K562 (cell line): Measurements from ENCODE around the gene MCCD1. TPM values are rescaled to one million over a fixed set of nuclear protein-coding genes. Genes with fewer than 3 reads are reported as not detected.
A peak's percentile ranks its signal among the peaks of the same experiment; 100 is the strongest.

Source experiments
- ATAC-seq: fragments of 200-7000 bp; cut with Tn5 transposase; 3 replicates; pipeline ENCODE4 v1.9.1; 2020; ENCODE audit warnings: moderate library complexity
- BruUV-seq: library from RNA; stranded (reverse); fragments of 400-500 nt; replicated peaks from 2 replicates; lab custom pipeline; 2021; lab: Mats Ljungman, UMichigan
- CTCF ChIA-PET: fragments of 300-600 bp; formaldehyde crosslinking; extraction: SDS; loops from one replicate; lab custom pipeline; 2021; ENCODE audit warnings: low intra/inter-chr PET ratio; lab: Yijun Ruan, JAX
- POLR2A ChIA-PET: fragments of 300-600, 350-650 bp; sonication (Branson Sonifier 250); formaldehyde crosslinking; extraction: SDS; loops from one replicate; lab custom pipeline; 2021; ENCODE audit warnings: antibody characterized with exemption, inconsistent platforms; lab: Yijun Ruan, JAX
- DNase-seq, 4 experiments: peaks; one replicate each; pipeline versions ENCODE4 v3.0.0 to v3.0.0-alpha.2; 2011 to 2018; ENCODE audit warnings: low spot score in 3 of 4, mixed read lengths in 3 of 4; ENCODE audit errors: extremely low read depth in 1 of 4
- FAIRE-seq: peaks from 2 replicates; lab custom pipeline; 2011; peaks lifted over from hg19 to GRCh38; lab: Jason Lieb, UNC
- H2AFZ ChIP-seq: 2 replicates; pipeline ENCODE4 v1.6.0; 2011; ENCODE audit warnings: low read depth, low read length, control low read depth, inconsistent platforms
- H3K27ac ChIP-seq: fragments of 200-600 bp; 3 replicates; pipeline ENCODE4 v1.8.0; 2011; ENCODE audit warnings: low read depth, mild to moderate bottlenecking, control low read depth, inconsistent platforms, low read length, moderate library complexity, mixed read lengths; ENCODE audit errors: extremely low read depth
- H3K27me3 ChIP-seq, 2 experiments: fragments of 300-600 bp in 1 of 2; 2 replicates in 1 of 2; 3 replicates in 1 of 2; pipeline versions ENCODE4 v1.6.0 to v1.8.0; 2011; ENCODE audit warnings: inconsistent platforms in 2 of 2, low read length in 2 of 2, mild to moderate bottlenecking in 1 of 2, mixed read lengths in 1 of 2, moderate library complexity in 1 of 2; ENCODE audit not compliant: control insufficient read depth in 2 of 2, insufficient read depth in 2 of 2
- H3K36me3 ChIP-seq: fragments of 300-600 bp; 3 replicates; pipeline ENCODE4 v1.8.0; 2011; ENCODE audit warnings: mild to moderate bottlenecking, low read length, inconsistent platforms; ENCODE audit not compliant: control insufficient read depth, insufficient read depth
- H3K4me1 ChIP-seq, 2 experiments: fragments of 200-600 bp in 1 of 2; replicated peaks in 1 of 2; 2 replicates in 1 of 2; 3 replicates in 1 of 2; pipeline versions ENCODE4 v1.5.1 to v1.8.0; 2011; ENCODE audit warnings: inconsistent platforms in 2 of 2, low read length in 2 of 2, mild to moderate bottlenecking in 1 of 2, mixed read lengths in 1 of 2, moderate library complexity in 1 of 2; ENCODE audit not compliant: control insufficient read depth in 2 of 2, insufficient read depth in 2 of 2
- H3K4me2 ChIP-seq: 2 replicates; pipeline ENCODE4 v1.6.1; 2011; ENCODE audit warnings: low read length, control low read depth, inconsistent platforms, mixed read lengths; ENCODE audit not compliant: insufficient read depth
- H3K4me3 ChIP-seq: fragments of 200-600 bp; sonication (generic), shearing (Covaris generic); 2 replicates; pipeline ENCODE4 v1.5.1; 2016; ENCODE audit warnings: control low read depth, inconsistent platforms
- H3K79me2 ChIP-seq: fragments of 200-600 bp; 3 replicates; pipeline ENCODE4 v1.8.0; 2011; ENCODE audit warnings: low read length, inconsistent platforms; ENCODE audit not compliant: control insufficient read depth, insufficient read depth
- H3K9ac ChIP-seq, 2 experiments: 2 replicates each; pipeline versions ENCODE4 v1.6.0 to v1.6.1; 2011; ENCODE audit warnings: low read depth in 2 of 2, low read length in 2 of 2, control low read depth in 1 of 2, inconsistent platforms in 1 of 2, mild to moderate bottlenecking in 1 of 2, mixed read lengths in 1 of 2; ENCODE audit not compliant: insufficient read depth in 1 of 2
- H3K9me1 ChIP-seq: one replicate; pipeline ENCODE4 v1.6.0; 2011; ENCODE audit warnings: inconsistent platforms, mild to moderate bottlenecking, low read length, moderate library complexity; ENCODE audit not compliant: control insufficient read depth, insufficient read depth
- H3K9me3 ChIP-seq: replicated peaks from 2 replicates; pipeline ENCODE4 v1.5.1; 2011; ENCODE audit warnings: low read depth, low read length, inconsistent platforms; ENCODE audit not compliant: control insufficient read depth, insufficient read depth
- H4K20me1 ChIP-seq: replicated peaks from 2 replicates; pipeline ENCODE4 v1.6.1; 2011; ENCODE audit warnings: low read length, inconsistent platforms, mixed read lengths; ENCODE audit not compliant: control insufficient read depth, insufficient read depth
- CBX8 ChIP-seq: fragments of 200-600 bp; sonication (generic); IDR thresholded peaks from 2 replicates; pipeline ENCODE4 v1.6.1; 2012; ENCODE audit warnings: borderline replicate concordance, mixed run types, low read depth, mild to moderate bottlenecking, moderate library complexity, mixed read lengths, low read length, control low read depth, inconsistent platforms; ENCODE audit not compliant: poor library complexity, severe bottlenecking; ENCODE audit errors: extremely low read depth
- EP300 ChIP-seq: IDR thresholded peaks from 2 replicates; pipeline ENCODE4 v1.6.1; 2012; ENCODE audit warnings: low read length, improper control_type of control experiment
- HMGN3 ChIP-seq: IDR thresholded peaks from 2 replicates; pipeline ENCODE4 v1.6.1; 2011; ENCODE audit warnings: borderline replicate concordance, low read depth, mild to moderate bottlenecking, mixed read lengths, low read length; ENCODE audit not compliant: insufficient read length; ENCODE audit errors: extremely low read depth
- MEF2D ChIP-seq: conservative IDR thresholded peaks from 2 replicates; pipeline ENCODE4 v1.6.1; 2016; ENCODE audit warnings: low read depth, missing genetic modification characterization, missing compliant biosample characterization
- NBN ChIP-seq: fragments of 450-650 bp; IDR thresholded peaks from 2 replicates; pipeline ENCODE4 v1.6.1; 2016; ENCODE audit warnings: low read depth, mild to moderate bottlenecking
- NCOA4 ChIP-seq: fragments of 450-650 bp; IDR thresholded peaks from 2 replicates; pipeline ENCODE4 v1.6.1; 2018; ENCODE audit warnings: mild to moderate bottlenecking; ENCODE audit not compliant: partially characterized antibody
- PHB2 ChIP-seq: fragments of 450-650 bp; IDR thresholded peaks from 2 replicates; pipeline ENCODE4 v1.6.1; 2017; ENCODE audit warnings: low read depth
- RB1 ChIP-seq: fragments of 450-650 bp; IDR thresholded peaks from 2 replicates; pipeline ENCODE4 v1.6.1; 2017; ENCODE audit warnings: low read depth, mild to moderate bottlenecking
- SMAD1 ChIP-seq: fragments of 150-350 bp; IDR thresholded peaks from 2 replicates; pipeline ENCODE4 v1.6.1; 2014; ENCODE audit warnings: low read length, low read depth; ENCODE audit not compliant: partially characterized antibody
- WGBS: fragments of 100-300 bp; shearing (Covaris generic); methylation state at CpG from one replicate; pipeline ENCODE4 v1.1.6; 2016; ENCODE audit warnings: low coverage, mixed read lengths; ENCODE audit not compliant: insufficient coverage; ENCODE audit errors: missing lambda C conversion rate; 5-methylcytosine and 5-hydroxymethylcytosine counted together
- in situ Hi-C: fragments of 300-500 bp; cut with MboI; formaldehyde crosslinking; loops from 4 replicates; pipeline ENCODE4 v1.15.0; 2018; ENCODE audit warnings: inconsistent platforms, mixed read lengths
- intact Hi-C: fragments of 100-400 bp; cut with micrococcal nuclease; formaldehyde crosslinking; loops from 2 replicates; pipeline ENCODE4 v1.14.2; 2022
- polyA plus RNA-seq, 8 experiments: library from polyadenylated mRNA; depleted of rRNA in 4 of 8; stranded (reverse) in 5 of 8; unstranded in 3 of 8; fragments of >200 nt; fragmentation: Nextera tagmentation in 2 of 8; fragmentation: Illumina TruSeq in 1 of 8; extraction: Ambion mirVana in 2 of 8; extraction: Trizol in 1 of 8; gene quantifications; 2 replicates each; pipeline versions ENCODE4 v1.2.1 to v1.2.3, GENCODE V29; 2011 to 2014; ENCODE audit warnings: inconsistent platforms in 1 of 8, missing spikeins in 1 of 8
- total RNA-seq, 7 experiments: library from RNA; depleted of rRNA in 6 of 7; stranded (reverse); fragments of >200 nt in 6 of 7; fragmentation: Illumina TruSeq in 2 of 7; extraction: Trizol in 2 of 7; gene quantifications; 2 replicates each; pipeline versions ENCODE4 v1.2.1 to v1.2.3, GENCODE V29; 2011 to 2021; ENCODE audit warnings: low replicate concordance in 1 of 7
- TF ChIP-seq, protein P1 (sequence below), 2 experiments: fragments of 450-650 bp in 1 of 2; sonication (generic) in 1 of 2; formaldehyde crosslinking in 1 of 2; IDR thresholded peaks in 1 of 2; conservative IDR thresholded peaks in 1 of 2; 2 replicates each; pipeline versions ENCODE4 v1.6.1 to v1.8.1; 2016 to 2023; ENCODE audit warnings: mild to moderate bottlenecking in 2 of 2, moderate library complexity in 2 of 2, inconsistent platforms in 1 of 2, missing genetic modification reagents in 1 of 2
- TF ChIP-seq, protein P2 (sequence below): fragments of 450-650 bp; IDR thresholded peaks from 2 replicates; pipeline ENCODE4 v1.7.1; 2018; ENCODE audit warnings: mild to moderate bottlenecking, low read depth; ENCODE audit not compliant: partially characterized antibody

Gene MCCD1
- total and polyA plus RNA-seq, 9 of the 15 experiments (the other 6 are each of a cell fraction or from before 2014, with no cell fraction given): not detected

DNA sequence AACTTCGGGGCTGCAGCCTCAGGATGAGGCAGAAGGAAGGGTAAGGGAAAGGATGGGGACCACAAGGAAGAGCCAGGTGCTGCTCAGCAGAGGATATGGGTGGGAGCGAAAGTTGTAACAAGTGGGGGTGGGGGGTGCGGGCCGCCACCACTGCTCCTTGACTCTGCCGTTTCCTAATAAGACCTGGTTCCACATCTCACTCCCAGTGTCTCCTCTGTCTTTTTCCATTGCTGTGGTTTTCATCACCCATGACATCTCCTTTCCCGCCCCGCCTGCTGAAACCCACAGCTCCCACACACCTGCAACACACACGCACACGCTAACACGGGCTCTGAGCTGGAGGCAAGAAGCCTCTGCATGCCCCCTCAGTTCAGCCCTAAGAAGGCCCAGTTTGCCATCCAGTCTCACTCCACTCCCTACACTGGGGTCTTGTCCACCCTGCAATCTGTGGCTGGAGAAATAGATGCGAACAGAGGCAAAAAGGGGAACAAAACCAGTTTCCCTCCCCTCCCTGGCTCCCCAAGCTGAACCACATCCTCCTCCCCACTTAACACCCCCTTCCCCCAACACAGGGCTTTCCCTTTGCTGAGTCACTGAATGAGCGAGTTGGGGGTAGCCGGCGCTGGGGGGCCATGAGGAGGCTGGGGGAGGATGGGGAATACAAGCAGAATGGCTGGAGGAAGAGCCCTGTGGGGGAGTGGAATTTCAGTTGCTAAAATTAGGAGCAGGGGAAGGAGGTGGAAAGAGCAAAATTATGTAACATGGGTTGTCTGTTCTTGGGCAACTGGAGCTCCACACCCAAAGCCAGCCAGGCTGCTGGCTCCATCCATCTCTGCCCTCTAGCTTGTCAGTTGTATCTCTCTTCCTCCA lies 30.1 kb downstream of the MCCD1 start (continued):
- TF ChIP-seq, protein P1, sequence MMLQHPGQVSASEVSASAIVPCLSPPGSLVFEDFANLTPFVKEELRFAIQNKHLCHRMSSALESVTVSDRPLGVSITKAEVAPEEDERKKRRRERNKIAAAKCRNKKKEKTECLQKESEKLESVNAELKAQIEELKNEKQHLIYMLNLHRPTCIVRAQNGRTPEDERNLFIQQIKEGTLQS (IDR thresholded peaks at IDR 0.05): peak; percentile 65; the same call in 1 of the 2 replicates
- TF ChIP-seq, protein P1 (CRISPR knock-in tag; conservative IDR thresholded peaks at IDR 0.05): no peak
- TF ChIP-seq, protein P2, sequence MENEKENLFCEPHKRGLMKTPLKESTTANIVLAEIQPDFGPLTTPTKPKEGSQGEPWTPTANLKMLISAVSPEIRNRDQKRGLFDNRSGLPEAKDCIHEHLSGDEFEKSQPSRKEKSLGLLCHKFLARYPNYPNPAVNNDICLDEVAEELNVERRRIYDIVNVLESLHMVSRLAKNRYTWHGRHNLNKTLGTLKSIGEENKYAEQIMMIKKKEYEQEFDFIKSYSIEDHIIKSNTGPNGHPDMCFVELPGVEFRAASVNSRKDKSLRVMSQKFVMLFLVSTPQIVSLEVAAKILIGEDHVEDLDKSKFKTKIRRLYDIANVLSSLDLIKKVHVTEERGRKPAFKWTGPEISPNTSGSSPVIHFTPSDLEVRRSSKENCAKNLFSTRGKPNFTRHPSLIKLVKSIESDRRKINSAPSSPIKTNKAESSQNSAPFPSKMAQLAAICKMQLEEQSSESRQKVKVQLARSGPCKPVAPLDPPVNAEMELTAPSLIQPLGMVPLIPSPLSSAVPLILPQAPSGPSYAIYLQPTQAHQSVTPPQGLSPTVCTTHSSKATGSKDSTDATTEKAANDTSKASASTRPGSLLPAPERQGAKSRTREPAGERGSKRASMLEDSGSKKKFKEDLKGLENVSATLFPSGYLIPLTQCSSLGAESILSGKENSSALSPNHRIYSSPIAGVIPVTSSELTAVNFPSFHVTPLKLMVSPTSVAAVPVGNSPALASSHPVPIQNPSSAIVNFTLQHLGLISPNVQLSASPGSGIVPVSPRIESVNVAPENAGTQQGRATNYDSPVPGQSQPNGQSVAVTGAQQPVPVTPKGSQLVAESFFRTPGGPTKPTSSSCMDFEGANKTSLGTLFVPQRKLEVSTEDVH: peak; percentile 46

DNA sequence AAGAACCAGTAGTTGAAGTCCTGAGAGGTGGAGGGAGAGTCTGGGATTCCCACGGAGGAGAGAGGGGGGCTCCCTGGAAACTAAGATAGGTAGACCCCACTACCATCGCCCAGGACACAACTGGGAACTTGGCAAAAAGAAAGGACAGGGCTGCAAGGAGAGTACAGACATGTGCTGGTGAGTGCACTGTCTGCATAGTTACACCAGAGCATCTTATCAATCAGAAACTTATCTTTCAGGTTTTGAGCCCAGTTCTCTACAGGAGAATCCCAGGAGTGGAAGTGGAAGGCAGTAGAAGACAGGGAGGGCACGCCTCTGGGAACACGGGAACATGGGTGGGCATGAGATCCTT lies 30.8 kb downstream of the MCCD1 start:
- peaks cover 51% of the 10 kb centered on the region for H3K36me3 ChIP-seq
- peaks cover 6% of the 10 kb centered on the region for H3K9me1 ChIP-seq
- ChIA-PET CTCF (interaction anchor here (0.5 kb wide), 1 partner anchor 22 kb away, joined by 3 read pairs; no protein-coding TSS in a partner anchor), POLR2A (interaction anchor here (0.7 to 5.8 kb wide), 12 partner anchors 9 to 239 kb away, joined by 3 to 38 read pairs (median 4); partner anchors contain the start of genes ATP6V1G2, DDX39B, NFKBIL1 and PRRC2A)
- no peaks in the 10 kb centered on the region for H3K79me2 ChIP-seq
- H3K4me1 ChIP-seq: peaks cover 47 to 64% of the 10 kb centered on the region in 2 experiments
- H3K9ac ChIP-seq: peak overlapping the region; percentile 6 to 77; a peak in 2 of 4 replicates
- DNase-seq: no peak
- H4K20me1 ChIP-seq: no peaks in the 10 kb centered on the region
- H2AFZ ChIP-seq: no peak overlapping the region
- peak overlapping the region; percentile 17 for H3K4me2 ChIP-seq
- FAIRE-seq: peak; percentile 77
- no peak overlapping the region for H3K4me3 ChIP-seq
- H3K27ac ChIP-seq: peak overlapping the region; percentile 41
- intact Hi-C loops (no loop called here), in situ Hi-C loops (no loop called here)
- 20% methylated on average over 4 of the region's 4 CpGs for WGBS
- peak; percentile 29 for ATAC-seq
- no TSS peak for BruUV-seq
- no peaks in the 10 kb centered on the region for H3K27me3 ChIP-seq
- no peaks in the 10 kb centered on the region for H3K9me3 ChIP-seq
- no peak for TF ChIP-seq SMAD1
- TF ChIP-seq, protein P2: peak; percentile 41
- TF ChIP-seq CBX8: no peak
- TF ChIP-seq EP300: no peak
- no peak for TF ChIP-seq PHB2
- TF ChIP-seq NCOA4: no peak
- TF ChIP-seq MEF2D (tag): no peak
- no peak for TF ChIP-seq HMGN3
- TF ChIP-seq NBN: no peak
- TF ChIP-seq RB1: no peak
